SK-N-SH treated with all-trans-retinoic acid at 6 μM for 48 hours (cell line): ENCODE data around the gene SLC2A1.

Source experiments
- ISL1 ChIP-seq: fragments of 250-450 bp; sonication (Bioruptor Pico); IDR thresholded peaks from 2 replicates; pipeline ENCODE4 v2.1.2; 2022; ENCODE audit warnings: mild to moderate bottlenecking, moderate library complexity
- RARB ChIP-seq: fragments of 250-450 bp; sonication (Bioruptor Pico); IDR thresholded peaks from 2 replicates; pipeline ENCODE4 v1.8.0; 2021; ENCODE audit warnings: mild to moderate bottlenecking, moderate library complexity
- TCF4 ChIP-seq: fragments of 250-450 bp; sonication (Bioruptor Pico); IDR thresholded peaks from 2 replicates; pipeline ENCODE4 v1.8.0; 2021; ENCODE audit warnings: mild to moderate bottlenecking, moderate library complexity, borderline replicate concordance
- TOX ChIP-seq: fragments of 250-450 bp; sonication (Bioruptor Pico); IDR thresholded peaks from 2 replicates; pipeline ENCODE4 v1.8.0; 2021; ENCODE audit warnings: mild to moderate bottlenecking, moderate library complexity, borderline replicate concordance
- ZFP3 ChIP-seq: fragments of 250-450 bp; sonication (Bioruptor Pico); IDR thresholded peaks from 2 replicates; pipeline ENCODE4 v1.5.0; 2020; ENCODE audit warnings: mild to moderate bottlenecking, moderate library complexity
- ZFP30 ChIP-seq: fragments of 450-650 bp; formaldehyde crosslinking; IDR thresholded peaks from 2 replicates; pipeline ENCODE4 v1.5.0; 2022; ENCODE audit warnings: mild to moderate bottlenecking, moderate library complexity
- ZNF70 ChIP-seq: fragments of 450-650 bp; formaldehyde crosslinking; IDR thresholded peaks from 2 replicates; pipeline ENCODE4 v1.5.0; 2020; ENCODE audit warnings: mild to moderate bottlenecking, moderate library complexity
- TF ChIP-seq, protein P1 (sequence below): fragments of 250-450 bp; sonication (Bioruptor Pico); IDR thresholded peaks from 2 replicates; pipeline ENCODE4 v1.8.0; 2020; ENCODE audit warnings: mild to moderate bottlenecking, moderate library complexity, borderline replicate concordance
- TF ChIP-seq, protein P2 (sequence below): fragments of 250-450 bp; sonication (Bioruptor Pico); IDR thresholded peaks from 2 replicates; pipeline ENCODE4 v1.5.1; 2020; ENCODE audit warnings: low read depth, mild to moderate bottlenecking, moderate library complexity

DNA sequence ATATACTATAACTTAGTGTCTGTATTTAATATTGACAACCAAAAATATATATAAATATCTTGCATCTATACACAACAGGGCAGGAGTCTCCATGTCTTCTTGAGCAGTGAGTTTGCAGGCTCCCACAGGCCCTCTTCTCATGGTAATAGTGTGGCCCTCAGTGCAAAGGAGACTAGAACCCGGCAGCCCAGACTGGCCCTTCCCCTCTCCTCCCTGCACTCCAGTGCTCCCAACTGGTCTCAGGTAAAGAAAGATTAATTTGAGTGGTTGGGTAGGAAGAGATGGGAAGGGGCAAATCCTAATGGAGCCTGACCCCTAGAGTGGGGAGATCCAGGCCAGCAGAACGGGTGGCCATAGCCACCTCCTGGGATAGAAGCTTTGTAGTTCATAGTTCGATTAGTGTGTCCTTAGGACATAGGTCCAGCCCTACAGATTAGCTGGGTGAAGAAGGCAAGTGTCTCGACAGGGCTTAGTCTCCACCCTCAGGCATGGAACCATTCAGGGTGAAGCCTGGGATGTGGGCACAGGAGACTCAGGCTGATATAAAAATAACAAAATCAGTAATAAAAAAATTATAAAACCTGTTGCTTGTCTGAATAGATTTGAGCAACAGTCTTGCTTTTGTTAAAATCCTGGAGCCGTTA lies 32.3 kb downstream of the SLC2A1 start:
- no peak for TF ChIP-seq ZFP3
- no peak for TF ChIP-seq TOX (CRISPR knock-in tag)
- TF ChIP-seq TCF4 (CRISPR knock-in tag), result no peak
- TF ChIP-seq, protein P1, sequence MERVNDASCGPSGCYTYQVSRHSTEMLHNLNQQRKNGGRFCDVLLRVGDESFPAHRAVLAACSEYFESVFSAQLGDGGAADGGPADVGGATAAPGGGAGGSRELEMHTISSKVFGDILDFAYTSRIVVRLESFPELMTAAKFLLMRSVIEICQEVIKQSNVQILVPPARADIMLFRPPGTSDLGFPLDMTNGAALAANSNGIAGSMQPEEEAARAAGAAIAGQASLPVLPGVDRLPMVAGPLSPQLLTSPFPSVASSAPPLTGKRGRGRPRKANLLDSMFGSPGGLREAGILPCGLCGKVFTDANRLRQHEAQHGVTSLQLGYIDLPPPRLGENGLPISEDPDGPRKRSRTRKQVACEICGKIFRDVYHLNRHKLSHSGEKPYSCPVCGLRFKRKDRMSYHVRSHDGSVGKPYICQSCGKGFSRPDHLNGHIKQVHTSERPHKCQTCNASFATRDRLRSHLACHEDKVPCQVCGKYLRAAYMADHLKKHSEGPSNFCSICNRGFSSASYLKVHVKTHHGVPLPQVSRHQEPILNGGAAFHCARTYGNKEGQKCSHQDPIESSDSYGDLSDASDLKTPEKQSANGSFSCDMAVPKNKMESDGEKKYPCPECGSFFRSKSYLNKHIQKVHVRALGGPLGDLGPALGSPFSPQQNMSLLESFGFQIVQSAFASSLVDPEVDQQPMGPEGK (CRISPR knock-in tag), result no peak
- TF ChIP-seq, protein P2, sequence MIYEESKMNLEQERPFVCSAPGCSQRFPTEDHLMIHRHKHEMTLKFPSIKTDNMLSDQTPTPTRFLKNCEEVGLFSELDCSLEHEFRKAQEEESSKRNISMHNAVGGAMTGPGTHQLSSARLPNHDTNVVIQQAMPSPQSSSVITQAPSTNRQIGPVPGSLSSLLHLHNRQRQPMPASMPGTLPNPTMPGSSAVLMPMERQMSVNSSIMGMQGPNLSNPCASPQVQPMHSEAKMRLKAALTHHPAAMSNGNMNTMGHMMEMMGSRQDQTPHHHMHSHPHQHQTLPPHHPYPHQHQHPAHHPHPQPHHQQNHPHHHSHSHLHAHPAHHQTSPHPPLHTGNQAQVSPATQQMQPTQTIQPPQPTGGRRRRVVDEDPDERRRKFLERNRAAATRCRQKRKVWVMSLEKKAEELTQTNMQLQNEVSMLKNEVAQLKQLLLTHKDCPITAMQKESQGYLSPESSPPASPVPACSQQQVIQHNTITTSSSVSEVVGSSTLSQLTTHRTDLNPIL (CRISPR knock-in tag), result no peak
- no peak for TF ChIP-seq ZFP30 (CRISPR knock-in tag)
- no peak for TF ChIP-seq RARB (CRISPR knock-in tag)
- no peak for TF ChIP-seq ISL1
- TF ChIP-seq ZNF70 (CRISPR knock-in tag), result no peak
